ENCODE results near the gene RIPK1.

- no peak for TF ChIP-seq CTCF (IDR thresholded peaks at IDR 0.05 in 2 of 3, conservative IDR thresholded peaks at IDR 0.05 in 1 of 3; ENCODE audit: borderline replicate concordance in 1 of 3, insufficient read depth in 1 of 3, low read depth in 2 of 3, low read length in 2 of 3)
- no peak for TF ChIP-seq EZH2phosphoT487 (IDR thresholded peaks at IDR 0.05; ENCODE audit: borderline replicate concordance)
- no peak for TF ChIP-seq POLR2A (IDR thresholded peaks at IDR 0.05; ENCODE audit: borderline replicate concordance, extremely low read depth, insufficient read depth, insufficient read length)
- TF ChIP-seq EGR1 (IDR thresholded peaks at IDR 0.05; ENCODE audit: low read depth) = no peak
Observed at GRCh38 chr6:3039384-3039783, 28.9 kb upstream of the RIPK1 start.

All from HCT116 (cell line).